LoVo (cell line): ENCODE results near the gene TSPEAR.
"Not testable (repeated sequence)": the region's sequence is repeated elsewhere in the genome, so short reads cannot be mapped to it uniquely, and the experiment has no call there.

Experiments
- DNase-seq: peaks from one replicate; pipeline ENCODE4 v3.0.0-alpha.2; 2016; ENCODE audit warnings: low spot score

The TSPEAR gene

DNA sequence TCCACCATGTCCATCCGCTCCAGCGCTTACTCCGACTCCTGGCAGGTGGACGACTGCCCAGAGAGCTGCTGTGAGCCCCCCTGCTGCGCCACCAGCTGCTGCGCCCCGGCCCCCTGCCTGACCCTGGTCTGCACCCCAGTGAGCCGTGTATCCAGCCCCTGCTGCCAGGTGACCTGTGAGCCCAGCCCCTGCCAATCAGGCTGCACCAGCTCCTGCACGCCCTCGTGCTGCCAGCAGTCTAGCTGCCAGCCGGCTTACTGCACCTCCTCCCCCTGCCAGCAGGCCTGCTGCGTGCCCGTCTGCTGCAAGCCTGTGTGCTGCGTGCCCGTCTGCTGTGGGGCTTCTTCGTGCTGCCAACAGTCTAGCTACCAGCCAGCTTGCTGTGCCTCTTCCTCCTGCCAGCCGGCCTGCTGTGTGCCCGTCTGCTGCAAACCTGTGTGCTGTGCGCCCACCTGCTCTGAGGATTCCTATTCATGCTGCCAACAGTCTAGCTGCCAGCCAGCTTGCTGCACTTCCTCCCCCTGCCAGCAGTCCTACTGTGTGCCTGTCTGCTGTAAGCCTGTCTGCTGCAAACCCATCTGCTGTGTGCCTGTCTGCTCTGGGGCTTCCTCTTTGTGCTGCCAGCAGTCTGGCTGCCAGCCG, 84.1 kb downstream of the TSPEAR start:
- not testable (repeated sequence) for DNase-seq

DNA sequence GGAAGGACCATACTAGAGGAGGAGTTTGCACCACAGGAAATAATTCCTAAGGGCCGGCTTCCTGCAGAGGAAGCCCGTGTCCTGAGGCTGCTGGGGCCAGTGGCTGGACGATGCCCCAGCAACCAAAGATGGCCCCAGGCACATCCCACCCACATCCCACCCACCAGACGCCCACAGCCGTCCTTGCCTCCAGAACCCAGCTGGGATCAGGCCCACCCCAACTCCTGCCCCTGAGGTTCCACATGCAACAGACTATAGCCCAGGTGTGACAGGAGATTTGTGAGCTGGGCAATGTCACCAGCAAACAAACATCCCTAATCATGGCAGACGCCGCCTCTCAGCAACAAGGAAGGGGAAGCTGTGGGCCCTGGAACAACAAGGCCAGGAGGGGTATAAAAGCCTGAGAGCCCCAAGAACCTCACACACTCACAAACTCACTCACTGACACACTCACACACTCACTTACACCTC, 84.7 kb downstream of the TSPEAR start, which contains the start of gene KRTAP10-9:
Gene KRTAP10-9, plus strand, starts transcription at position 421 of the 471 bp plus-strand sequence. CDS start 79 bp downstream, outside the sequence.
- DNase-seq = no peak

DNA sequence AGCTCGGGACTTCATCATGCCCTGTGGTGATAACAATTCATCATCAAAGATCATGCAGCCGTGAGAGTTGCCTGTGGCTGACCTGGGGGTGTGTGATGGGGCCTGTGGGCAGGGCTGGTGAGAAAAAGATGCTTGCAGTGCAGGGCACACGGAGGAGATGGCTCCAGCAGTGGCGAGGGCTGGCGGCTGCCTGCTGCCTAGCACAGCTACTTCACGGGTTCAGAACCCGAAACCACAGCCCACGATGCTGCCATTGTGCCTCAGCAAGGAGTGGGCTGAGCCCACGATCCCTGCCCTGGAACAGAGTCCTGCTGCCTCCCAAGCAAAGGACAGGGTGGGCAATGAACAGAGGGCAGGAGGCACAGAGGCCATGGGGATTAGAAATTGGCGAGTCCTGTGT, 85.1 kb downstream of the TSPEAR start:
- no peak for DNase-seq

DNA sequence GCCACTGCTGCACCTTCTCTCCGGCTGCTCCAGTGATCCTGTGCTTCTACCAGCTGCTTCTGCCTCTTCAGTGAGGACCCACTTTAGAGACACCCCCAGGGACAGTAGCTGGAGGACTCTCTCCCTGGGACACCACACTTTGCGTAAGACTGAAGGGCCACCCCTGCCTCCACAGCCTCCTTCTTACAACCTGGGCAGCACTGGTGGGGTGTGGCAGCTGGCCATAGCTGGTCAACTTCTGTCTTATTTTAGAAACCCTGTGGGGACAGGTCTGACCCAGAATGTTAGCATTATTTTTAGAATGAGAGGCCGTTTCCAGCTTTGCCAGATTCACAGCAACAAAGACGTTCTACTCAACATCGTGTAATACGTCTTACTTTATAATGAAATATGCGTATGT, 85.6 kb downstream of the TSPEAR start:
- no peak for DNase-seq

DNA sequence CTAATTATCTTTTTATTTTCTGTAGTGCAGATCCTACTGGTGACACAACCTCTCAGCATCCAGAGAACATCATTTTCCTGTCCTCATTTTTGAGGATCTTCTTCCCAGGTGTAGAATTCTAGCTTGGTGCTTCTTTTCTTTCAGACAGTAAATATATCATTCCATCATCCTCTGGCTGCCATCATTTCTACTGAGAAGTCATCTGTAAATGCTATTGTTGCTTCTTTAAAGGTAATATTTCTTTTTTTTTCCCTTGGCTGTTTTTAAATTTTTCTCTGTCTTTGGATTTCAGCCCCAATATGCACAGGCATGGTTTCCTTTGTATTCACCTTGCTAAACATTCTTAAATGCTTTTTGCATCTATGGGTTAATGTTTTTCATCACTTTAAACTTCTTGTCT, 87.8 kb downstream of the TSPEAR start:
- no peak for DNase-seq

DNA sequence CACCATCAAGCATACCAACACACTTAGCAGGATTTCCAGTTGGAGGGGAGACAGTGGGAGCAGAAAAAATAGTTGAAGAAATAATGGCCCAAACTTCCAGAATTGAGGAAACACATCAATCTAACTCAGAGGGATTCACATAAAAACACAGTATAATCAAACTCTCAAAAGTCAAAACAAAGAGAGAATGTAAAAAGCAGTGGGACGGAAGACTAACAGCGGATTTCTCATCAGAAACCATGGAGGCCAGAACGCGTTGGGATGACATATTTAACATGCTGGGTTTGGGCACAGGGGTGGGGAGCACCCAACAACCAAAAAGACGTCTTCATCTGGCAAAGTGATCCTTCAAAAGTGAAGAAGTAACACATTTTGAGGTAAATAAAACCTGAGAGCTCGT, 91.5 kb downstream of the TSPEAR start:
- DNase-seq = no peak

DNA sequence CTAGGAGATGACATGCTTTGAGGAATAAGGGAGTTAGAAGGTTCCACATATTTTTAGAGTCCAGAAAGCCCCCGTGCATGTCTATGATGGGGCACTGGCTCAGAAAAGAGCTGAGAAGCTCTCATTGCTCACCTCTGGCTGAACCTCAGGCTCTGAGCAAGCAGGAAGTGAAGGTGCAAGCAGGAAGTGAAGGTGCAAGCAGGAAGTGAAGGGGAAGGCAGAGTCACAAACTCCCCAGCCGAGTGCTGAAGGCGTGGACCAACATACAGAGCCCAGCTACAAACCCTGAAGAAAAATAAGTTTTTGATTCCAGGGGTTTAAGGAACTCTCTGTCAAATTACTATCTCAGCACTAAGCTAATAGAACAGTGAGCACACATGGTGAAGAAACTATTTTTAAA, 92.5 kb downstream of the TSPEAR start:
- DNase-seq = no peak

DNA sequence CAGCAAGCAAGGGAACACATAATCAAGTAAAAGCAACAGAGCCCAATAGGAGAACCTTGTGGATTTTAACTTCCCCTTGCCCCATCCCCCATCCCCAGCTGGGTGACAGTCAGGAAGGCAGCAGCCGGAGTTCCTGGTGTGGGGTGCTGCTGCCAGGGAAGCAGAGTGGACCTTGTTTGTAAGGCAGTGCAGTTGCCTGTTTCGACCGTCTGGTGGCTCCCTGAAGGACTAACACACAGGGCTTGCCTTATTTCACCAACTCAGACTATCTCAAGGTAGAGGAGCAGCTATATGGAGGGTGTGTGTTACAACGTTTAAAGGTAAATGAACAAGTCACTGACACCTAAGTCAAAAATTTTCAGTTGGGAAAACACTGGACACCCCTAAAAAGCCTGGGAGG, 92.9 kb downstream of the TSPEAR start:
- peak; percentile 19 for DNase-seq

DNA sequence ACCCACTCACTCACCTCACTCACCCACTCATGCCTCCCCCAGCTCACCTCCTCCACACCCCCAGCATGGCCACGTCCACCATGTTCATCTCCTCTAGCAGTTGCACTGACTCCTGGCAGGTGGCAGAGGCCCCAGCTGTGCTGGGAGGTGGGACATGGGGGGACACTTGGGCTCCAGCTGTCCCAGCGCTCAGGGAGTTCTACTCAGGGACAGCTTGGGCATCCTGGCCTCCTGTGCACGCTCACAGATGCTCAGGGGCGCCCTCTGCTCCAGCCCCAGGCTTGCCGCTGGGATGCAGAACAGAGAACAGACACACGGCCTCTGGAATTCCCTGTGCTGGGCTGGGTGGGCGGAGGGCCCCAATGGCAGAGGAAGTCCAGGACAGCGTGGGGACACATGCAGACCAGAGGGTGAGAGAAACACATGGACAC, 94.3 kb downstream of the TSPEAR start:
- no peak for DNase-seq

DNA sequence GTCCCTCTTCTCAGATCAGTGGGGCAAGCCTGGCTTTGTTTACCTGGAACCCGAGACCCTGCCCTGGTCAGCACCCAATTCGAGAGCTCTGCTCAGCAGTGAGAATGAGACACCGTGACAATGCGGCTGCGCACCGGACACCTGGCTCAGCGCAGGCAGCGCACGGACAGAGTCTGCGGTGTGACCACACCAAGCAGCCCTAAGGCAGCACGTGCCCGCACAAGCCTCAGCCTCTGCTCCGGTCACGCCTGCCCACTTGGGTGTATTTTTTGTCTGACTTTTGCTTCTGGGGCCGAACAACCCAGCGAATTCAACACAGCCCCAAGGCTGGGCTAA, 94.8 kb downstream of the TSPEAR start:
- no peak for DNase-seq

DNA sequence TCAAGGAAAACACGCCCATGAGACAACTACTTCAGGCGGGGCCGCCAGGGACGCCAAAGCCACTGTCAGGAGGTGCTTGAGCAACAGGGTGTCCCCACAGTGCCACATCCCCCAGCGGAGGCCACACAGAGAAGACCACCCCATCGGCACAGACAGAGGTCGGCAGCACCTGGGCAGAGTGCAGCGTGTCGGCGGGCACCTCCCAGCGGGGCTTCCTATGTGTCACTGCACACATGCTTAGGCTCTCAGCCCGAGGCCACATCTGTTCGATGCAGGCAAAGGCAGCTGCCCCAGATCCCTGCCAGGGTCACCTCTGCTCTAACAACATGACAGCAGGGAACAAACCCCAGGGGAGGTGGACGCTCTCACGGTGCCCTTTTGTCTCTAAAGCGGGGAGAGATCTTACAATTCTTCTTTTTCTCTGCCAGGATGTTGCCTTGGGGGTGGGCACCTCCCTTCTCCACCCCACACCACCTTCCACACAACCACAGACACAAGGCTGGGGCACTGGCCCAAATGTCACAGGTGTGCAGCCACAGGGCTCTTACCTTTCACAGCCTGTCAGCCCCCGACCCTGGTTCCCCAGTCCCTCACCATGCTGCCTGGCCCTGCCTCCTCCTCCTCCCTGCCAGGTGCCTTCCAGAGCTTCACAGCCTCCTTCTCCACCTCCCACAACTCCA, 95.3 kb downstream of the TSPEAR start:
- no peak for DNase-seq

DNA sequence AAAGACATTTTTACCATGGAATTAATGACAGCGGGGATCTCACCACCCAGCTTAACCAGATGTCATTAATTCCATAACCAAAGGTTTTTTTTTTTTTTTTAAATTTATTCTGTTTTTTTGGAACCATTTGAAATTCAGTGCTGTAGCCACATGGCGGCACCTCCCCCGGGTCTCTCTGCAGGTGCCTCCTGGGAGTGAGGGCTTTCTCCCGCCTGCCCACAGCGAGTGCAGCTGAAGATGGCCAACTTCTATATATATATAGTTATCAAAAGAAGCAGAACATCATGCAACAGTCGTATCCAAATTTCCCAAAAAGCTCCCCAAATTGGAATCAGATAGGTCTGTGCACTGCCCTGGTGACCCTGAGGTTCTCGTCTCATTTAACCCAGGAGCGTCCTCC, 95.9 kb downstream of the TSPEAR start:
- no peak for DNase-seq

DNA sequence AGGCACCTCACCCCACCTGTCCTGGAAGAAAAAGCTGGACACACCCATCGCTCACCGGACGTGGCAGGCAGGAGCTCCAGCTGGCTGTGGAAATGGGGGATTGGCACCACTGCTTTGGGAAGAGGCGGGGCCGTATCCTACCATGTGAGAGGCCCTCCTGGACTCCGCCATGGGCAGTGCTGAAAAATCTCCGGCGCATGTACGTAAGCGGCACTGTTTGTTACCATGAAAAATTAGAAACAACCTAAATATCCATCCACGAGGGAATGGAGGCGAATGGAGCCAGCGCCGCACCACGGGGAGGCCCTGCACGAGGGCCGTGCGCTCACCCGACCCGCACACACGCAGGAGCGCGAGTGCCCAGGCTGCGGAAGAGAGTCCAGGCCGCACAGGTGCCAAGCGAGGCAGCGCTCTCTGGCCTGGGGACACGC, 96.4 kb downstream of the TSPEAR start:
- no peak for DNase-seq

DNA sequence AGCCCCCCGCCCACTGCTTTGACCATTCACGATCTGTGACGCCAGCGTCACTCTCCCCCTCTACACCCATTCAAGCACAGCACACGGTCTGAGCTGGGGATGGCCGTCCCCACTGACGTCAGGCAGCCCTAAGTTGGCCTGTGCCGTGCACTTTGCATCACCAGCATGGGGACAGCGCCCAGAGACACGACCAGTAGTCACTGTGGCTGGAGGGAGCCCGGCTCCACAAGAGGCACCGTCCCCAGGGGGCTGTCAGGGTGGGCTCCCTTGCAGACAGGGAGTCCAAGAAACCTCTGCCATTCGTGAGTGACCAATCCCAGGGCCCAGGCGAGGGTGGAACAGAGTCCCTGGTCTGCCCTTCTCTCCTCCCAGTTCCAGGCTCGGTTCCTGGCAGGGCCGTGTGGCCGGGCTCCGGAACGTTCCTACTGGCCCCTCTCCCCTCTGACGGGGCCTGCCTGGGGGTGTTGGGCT, 97.2 kb downstream of the TSPEAR start:
- no peak for DNase-seq

DNA sequence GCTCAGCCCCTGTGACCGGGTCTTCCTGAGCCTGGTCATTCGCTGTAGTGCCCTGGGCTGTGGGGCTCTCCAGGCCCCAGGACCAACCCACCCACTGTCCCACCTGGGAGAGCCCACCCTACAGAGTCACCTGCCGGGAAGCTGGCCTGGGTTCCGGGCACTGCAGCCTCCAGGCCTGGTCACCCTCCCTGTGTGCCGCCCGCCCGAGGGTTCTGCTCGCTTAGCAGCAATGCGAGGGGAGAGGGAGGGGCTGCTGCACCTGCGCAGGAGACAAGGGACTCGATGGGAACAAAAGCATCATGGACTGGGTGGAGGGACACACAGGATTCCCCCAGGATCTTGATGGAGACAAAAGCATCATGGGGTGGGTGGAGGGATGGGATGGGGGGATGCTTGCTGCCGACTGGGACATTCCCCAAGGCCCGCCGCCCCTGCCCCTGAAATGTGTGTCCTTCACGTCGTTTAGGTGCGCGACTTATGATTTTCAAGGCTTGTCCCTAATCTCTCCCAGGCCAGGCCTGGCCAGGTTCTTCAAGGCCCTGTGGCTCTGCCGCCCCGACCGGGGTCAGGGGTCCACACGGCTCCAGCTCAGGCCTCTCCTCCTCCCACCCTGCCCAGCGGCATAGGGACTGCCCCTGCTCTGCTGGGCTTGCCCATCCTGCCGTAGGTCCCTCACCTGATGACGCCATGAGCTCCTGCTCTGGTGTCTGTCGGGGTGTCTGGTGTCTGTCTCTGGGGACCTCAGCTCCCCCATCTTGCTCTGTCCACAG, 97.8 kb downstream of the TSPEAR start:
- DNase-seq = no peak

DNA sequence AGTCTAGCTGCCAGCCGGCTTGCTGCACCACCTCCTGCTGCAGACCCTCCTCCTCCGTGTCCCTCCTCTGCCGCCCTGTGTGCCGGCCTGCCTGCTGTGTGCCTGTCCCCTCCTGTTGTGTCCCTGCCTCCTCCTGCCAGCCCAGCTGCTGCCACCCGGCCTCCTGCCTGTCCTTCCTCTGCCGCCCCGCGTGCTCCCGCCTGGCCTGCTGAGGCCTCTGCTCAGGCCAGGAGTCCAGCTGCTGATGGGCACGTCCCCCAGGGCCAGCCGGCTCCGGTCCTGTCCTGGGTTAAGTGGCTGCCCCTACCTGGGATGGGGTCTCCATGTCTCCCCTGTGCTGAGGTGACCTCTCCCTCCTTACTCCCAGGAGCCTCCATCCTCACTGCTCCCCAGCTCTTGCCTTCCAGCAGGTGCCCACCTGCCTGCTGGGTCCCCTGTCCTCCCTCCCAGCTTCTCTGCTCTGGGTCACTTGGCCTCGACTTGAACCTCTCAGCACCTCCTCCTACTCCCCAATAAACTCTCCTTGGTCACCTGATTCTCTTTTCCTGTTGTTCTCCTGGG, 98.6 kb downstream of the TSPEAR start:
- DNase-seq = no peak

DNA sequence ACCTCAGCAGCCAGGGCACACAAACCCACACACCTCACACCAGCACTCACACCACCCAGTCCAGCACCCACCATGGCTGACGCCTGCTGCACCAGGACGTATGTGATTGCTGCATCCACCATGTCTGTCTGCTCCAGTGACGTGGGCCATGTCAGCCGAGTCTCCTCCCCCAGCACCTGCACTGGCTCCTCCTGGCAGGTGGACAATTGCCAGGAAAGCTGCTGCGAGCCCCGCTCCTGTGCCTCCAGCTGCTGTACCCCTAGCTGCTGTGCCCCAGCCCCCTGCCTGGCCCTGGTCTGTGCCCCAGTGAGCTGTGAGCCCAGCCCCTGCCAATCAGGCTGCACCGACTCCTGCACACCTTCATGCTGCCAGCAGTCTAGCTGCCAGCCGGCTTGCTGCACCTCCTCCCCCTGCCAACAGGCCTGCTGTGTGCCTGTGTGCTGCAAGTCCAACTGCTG, 99.3 kb downstream of the TSPEAR start, which contains the start of gene KRTAP10-8:
Gene KRTAP10-8, plus strand, starts transcription at position 51 of the 458 bp plus-strand sequence. Its CDS starts 22 bp downstream, at position 73.
- DNase-seq = no peak

DNA sequence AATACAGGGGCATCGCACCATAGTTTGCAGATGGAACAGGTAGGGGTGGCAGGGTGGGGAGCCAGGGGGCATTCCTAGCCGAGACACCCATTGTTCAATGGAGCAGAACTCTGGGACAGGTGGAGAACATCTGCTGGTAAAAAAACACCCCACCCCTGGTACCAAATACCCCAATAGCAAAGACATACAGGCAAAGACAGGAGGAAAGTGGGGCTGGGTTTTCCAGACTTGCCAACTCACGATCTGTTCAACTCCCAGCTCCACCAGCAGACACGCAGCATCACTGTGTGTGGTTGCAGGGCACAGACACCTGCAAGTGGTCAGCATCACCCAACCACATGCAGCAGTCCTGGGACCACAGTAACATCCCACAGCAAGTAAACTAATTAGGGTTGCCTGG, 99.8 kb downstream of the TSPEAR start:
- no peak for DNase-seq

DNA sequence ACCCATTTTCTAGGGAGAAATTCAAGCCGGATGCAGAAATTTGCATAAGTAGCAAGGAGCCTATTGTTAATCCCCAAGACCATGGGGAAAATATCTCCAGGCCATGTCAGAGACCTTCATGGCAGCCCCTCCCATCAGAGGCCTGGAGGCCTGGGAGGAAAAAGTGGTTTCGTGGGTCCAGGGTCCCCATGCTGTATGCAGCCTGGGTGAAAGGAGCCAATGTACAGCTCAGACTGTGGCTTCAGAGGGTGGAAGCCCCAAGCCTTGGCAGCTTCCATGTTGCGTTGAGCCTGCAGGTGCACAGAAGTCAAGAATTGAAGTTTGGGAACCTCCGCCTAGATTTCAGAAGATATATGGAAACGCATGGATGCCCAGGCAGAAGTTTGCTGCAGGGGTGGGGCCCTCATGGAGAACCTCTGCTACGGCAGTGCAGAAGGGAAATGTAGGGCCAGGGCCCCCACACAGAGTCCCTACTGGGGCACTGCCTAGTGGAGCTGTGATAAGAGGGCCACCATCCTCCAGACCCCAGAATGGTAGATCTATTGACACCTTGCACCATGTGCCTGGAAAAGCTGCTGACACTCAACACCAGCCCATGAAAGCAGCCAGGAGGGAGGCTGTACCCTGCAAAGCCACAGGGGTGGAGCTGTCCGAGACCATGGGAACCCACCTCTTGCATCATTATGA, 101.1 kb downstream of the TSPEAR start:
- not testable (repeated sequence) for DNase-seq

DNA sequence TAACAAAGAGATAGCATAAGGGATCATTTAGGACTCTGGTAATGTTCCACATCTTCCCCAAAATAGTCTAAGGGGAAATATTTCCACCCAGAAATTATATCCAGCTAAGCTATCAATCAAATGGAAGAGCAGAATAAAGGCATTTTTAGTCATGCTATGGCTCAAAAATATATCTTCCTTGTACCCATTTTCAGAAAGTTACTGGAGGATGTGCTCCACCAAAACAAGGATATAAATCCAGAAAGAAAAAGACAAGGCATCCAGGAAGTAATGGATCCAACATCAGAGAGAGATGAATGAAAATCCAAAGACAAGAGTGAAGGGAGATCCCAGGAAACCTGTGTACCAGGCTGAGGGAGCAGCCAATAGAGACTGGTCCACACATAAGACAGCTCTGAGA, 102.2 kb downstream of the TSPEAR start:
- DNase-seq = no peak

DNA sequence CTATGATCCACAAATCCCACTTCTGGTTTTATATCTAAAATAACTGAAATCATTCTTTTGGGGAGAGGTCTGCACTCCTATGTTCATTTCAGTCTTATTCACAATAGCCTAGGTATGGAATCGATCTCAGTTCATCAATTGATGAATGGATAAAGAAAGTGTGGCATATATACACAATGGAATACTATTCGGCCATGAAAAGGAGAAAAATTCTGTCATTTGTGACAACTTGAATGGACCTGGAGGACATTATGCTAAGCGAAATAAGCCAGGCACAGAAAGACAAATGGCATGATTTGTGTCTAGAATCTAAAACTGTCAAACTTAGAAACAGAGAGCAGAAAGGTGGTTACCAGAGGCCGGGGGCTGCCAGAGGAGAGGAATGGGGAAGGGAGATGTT, 104.9 kb downstream of the TSPEAR start:
- no peak for DNase-seq

DNA sequence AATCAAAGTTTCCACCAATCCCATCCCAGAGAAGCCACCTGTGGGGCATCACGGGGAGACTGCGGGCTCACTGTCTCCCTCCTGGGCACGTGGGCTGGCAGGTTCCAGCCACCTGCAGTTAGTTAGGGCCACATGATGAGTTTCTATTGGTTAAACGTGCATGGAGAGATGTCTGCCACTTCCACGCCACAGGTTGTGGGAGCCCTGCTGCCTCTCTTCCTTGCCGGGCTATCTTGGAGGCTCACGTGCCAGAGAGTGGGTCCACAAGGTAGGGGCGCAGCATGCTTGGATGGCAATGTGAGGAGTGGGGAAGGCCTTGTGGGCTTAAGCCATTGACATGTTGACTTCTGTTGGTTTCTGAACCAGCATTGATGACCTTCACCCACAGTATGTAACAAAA, 107.5 kb downstream of the TSPEAR start:
- DNase-seq = no peak
